NCI-H774 (cell line): ENCODE data around the gene SYNE1.
"Not testable (repeated sequence)": the region's sequence is repeated elsewhere in the genome, so short reads cannot be mapped to it uniquely, and the experiment has no call there.

Experiments used
- DNase-seq: peaks from one replicate; lab custom pipeline; 2025; lab: John Stamatoyannopoulos, UW

Gene SYNE1, protein sequence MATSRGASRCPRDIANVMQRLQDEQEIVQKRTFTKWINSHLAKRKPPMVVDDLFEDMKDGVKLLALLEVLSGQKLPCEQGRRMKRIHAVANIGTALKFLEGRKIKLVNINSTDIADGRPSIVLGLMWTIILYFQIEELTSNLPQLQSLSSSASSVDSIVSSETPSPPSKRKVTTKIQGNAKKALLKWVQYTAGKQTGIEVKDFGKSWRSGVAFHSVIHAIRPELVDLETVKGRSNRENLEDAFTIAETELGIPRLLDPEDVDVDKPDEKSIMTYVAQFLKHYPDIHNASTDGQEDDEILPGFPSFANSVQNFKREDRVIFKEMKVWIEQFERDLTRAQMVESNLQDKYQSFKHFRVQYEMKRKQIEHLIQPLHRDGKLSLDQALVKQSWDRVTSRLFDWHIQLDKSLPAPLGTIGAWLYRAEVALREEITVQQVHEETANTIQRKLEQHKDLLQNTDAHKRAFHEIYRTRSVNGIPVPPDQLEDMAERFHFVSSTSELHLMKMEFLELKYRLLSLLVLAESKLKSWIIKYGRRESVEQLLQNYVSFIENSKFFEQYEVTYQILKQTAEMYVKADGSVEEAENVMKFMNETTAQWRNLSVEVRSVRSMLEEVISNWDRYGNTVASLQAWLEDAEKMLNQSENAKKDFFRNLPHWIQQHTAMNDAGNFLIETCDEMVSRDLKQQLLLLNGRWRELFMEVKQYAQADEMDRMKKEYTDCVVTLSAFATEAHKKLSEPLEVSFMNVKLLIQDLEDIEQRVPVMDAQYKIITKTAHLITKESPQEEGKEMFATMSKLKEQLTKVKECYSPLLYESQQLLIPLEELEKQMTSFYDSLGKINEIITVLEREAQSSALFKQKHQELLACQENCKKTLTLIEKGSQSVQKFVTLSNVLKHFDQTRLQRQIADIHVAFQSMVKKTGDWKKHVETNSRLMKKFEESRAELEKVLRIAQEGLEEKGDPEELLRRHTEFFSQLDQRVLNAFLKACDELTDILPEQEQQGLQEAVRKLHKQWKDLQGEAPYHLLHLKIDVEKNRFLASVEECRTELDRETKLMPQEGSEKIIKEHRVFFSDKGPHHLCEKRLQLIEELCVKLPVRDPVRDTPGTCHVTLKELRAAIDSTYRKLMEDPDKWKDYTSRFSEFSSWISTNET (N-terminal part only)

GRCh38 chr6:152637296-152638047 is at the start of gene SYNE1:
TSS of gene SYNE1 (minus strand) at chr6:152637362. CDS start at chr6:152628331, 9,031 bp downstream.
- DNase-seq = no peak

GRCh38 chr6:152685819-152686218 is 48.7 kb upstream of the SYNE1 start:
- no peak for DNase-seq

GRCh38 chr6:152682935-152683334 is 45.8 kb upstream of the SYNE1 start:
- not testable (repeated sequence) for DNase-seq

- no peak for DNase-seq
Observed at GRCh38 chr6:152682141-152682540, 45.0 kb upstream of the SYNE1 start.

- DNase-seq = no peak
Observed at GRCh38 chr6:152680879-152681517, 43.8 kb upstream of the SYNE1 start.

- DNase-seq = no peak
Observed at GRCh38 chr6:152680151-152680550, 43.0 kb upstream of the SYNE1 start.

DNA sequence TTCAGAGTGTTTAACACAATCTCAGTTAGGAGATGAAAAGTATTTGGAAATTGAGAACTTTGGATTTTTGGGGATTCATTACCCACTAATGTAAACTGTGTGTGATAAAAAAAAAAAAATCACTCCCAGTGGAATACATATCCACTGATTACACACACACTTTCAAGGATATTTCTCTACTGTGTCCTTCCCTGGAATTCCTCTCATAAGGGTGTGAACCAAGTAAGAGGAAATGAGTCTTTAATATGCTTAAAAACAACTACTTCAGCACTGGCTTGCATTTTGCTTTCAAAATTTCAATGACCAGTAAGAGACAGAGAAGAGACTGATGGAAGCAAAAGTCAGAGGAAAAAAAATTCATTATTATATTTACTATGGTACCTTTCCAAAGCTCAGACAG is 36.1 kb upstream of the SYNE1 start:
- no peak for DNase-seq

DNA sequence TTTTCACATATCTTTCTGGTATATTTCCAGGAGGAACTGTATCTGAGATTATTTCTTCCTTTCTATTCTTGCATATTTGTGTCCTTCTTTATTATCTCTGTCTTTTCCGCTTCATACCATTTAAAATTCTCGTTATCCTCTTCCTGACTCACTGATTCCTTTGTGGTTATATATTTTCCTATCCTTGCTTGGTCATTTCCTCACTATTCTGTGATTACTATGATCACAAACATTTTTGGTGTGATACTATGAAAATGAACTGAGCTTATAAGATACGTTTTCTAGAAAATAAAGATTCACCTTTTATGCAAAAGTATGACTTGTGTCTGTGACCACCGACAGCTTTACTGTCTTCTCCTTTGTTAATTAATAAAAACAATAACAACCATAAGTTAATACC is 34.0 kb upstream of the SYNE1 start:
- DNase-seq = no peak

DNA sequence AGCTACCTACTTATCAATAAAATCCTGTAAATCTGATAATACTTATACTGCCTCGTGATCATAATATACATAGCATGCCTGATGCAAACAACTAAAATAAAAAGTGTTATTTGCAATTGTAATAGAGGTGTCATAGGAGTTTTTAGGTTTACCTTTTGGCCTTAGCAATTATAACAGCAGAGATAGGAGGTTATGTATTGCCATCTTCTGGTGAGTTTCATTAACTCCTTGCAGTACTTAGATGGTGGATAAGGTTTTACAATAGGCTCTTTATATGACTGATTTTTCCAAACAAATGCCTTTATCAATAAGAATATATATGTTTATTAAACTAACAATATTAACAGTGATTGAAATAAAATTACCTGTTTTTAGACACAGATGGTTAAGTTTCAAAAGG is 32.7 kb upstream of the SYNE1 start:
- no peak for DNase-seq

- no peak for DNase-seq
Observed at GRCh38 chr6:152661776-152662175, 24.6 kb upstream of the SYNE1 start.

DNA sequence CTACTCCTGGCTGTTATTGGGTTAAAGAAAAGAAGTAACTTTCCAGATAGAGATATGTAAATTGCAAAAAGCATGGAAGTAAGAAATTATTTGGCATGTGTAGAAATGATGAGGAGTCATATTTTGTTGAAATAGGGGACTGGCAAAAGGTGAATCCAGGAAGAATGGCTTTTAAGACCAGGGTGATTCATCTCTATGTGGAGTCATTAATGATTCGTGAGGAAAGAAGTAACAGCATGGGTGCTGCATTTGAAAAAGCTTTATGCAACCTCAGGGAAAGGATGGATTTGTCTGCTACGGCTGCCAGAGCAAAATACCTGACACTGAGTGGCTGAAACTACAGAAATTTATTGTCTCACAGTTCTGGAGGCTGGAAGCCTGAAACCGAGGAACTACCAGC is 14.8 kb upstream of the SYNE1 start:
- DNase-seq = no peak

- no peak for DNase-seq
Observed at GRCh38 chr6:152648105-152648504, 10.9 kb upstream of the SYNE1 start.

GRCh38 chr6:152646732-152647131 is 9.6 kb upstream of the SYNE1 start:
- DNase-seq = not testable (repeated sequence)

- peak; percentile 34 for DNase-seq
Observed at GRCh38 chr6:152642578-152643375, 5.6 kb upstream of the SYNE1 start.

DNA sequence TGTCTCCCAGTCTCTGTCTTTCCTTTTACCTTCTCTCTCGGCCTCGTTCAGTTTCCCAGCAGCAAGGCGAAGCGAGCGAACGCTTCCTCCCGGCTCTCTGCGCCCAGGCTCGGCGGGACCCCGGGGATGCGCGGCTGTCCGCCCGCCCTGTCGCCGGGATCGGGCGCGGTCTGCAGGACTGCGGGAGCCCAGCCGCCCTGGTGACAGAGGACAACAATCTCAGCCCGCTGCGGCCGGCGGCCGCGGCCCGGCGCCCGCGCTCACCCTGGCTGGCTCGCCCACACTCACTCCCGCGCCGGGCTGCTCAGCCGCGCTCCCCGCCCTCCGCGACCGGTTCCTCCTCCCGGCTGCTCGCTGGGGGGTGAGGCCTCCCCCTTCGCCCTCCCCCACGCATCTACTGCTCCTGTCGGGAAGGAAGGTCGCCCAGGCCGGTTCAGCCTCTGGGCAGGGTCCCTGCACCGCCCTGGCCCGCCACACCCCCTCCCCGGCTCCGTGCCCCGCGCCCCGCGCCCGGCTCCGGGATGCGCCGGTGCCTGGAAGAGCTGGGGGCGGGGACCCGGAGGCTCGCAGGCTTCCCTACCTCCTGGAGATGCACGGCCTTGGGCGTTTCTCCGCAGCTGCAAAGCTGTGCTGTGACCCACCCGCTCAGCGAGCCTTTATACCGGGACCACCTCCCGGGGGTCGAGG is 410 bp downstream of the SYNE1 start:
- no peak for DNase-seq

- DNase-seq = no peak
Observed at GRCh38 chr6:152636021-152636608, 1.0 kb downstream of the SYNE1 start.

DNA sequence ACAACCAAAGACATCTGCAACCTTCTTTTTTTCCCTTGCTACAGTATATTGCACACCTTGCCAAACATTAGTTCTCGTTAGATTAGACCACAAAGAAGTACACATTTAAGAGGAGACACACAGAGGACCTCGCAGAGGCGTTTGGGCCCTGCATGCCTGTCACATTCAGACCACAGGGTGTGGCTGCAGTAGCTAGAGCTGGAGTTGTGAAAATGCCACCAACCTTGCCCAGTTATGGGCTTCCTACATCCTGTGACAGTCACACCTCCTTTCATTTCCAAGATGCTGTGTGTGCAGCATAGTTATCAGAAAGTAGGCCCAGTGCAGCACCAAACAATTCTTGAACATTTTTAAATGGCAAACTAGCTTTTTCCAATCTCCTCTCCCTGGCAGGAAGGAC is 2.4 kb downstream of the SYNE1 start:
- no peak for DNase-seq

- DNase-seq = no peak
Observed at GRCh38 chr6:152632121-152632782, 4.9 kb downstream of the SYNE1 start.

GRCh38 chr6:152631376-152631775 is 5.8 kb downstream of the SYNE1 start:
- DNase-seq = no peak
